ENCODE measurements around the gene MINAR1.

MINAR1 gene

GRCh38 chr15:79432345-79433275, 474 bp downstream of the MINAR1 start:
- no peak for DNase-seq (ENCODE audit: low spot score)

- DNase-seq (ENCODE audit: low spot score) = no peak
These were observed 1.3 kb downstream of the MINAR1 start for GRCh38 chr15:79433276-79433990.

- DNase-seq (ENCODE audit: low spot score) = no peak
These were observed 2.2 kb downstream of the MINAR1 start for GRCh38 chr15:79434361-79434760.

GRCh38 chr15:79436037-79436780, 4.1 kb downstream of the MINAR1 start:
- no peak for DNase-seq (ENCODE audit: low spot score)

- DNase-seq (ENCODE audit: low spot score) = no peak
These were observed 5.3 kb downstream of the MINAR1 start for GRCh38 chr15:79437275-79438000.

GRCh38 chr15:79439236-79439635, 7.1 kb downstream of the MINAR1 start:
- no peak for DNase-seq (ENCODE audit: low spot score)

- DNase-seq (ENCODE audit: low spot score) = no peak
These were observed 8.3 kb downstream of the MINAR1 start for GRCh38 chr15:79440355-79440908.

- no peak for DNase-seq (ENCODE audit: low spot score)
These were observed 10.8 kb downstream of the MINAR1 start for GRCh38 chr15:79442911-79443310.

- DNase-seq (ENCODE audit: low spot score) = no peak
These were observed 14.9 kb downstream of the MINAR1 start for GRCh38 chr15:79447060-79447459.

GRCh38 chr15:79450648-79451047, 18.5 kb downstream of the MINAR1 start:
- DNase-seq (ENCODE audit: low spot score) = no peak

- no peak for DNase-seq (ENCODE audit: low spot score)
These were observed 19.3 kb downstream of the MINAR1 start for GRCh38 chr15:79451361-79451999.

- DNase-seq (ENCODE audit: low spot score) = no peak
These were observed 20.3 kb downstream of the MINAR1 start for GRCh38 chr15:79452244-79453051.

- DNase-seq (ENCODE audit: low spot score) = no peak
These were observed 21.3 kb downstream of the MINAR1 start for GRCh38 chr15:79453446-79453845.

GRCh38 chr15:79454063-79454462, 21.9 kb downstream of the MINAR1 start:
- DNase-seq (ENCODE audit: low spot score) = no peak

- no peak for DNase-seq (ENCODE audit: low spot score)
These were observed 23.2 kb downstream of the MINAR1 start for GRCh38 chr15:79455361-79455760.

GRCh38 chr15:79455943-79456342, 23.8 kb downstream of the MINAR1 start:
- DNase-seq (ENCODE audit: low spot score) = no peak

GRCh38 chr15:79458491-79458890, 26.4 kb downstream of the MINAR1 start:
- DNase-seq (ENCODE audit: low spot score) = no peak

- no peak for DNase-seq (ENCODE audit: low spot score)
These were observed 27.5 kb downstream of the MINAR1 start for GRCh38 chr15:79459666-79460065.

GRCh38 chr15:79463043-79463780, 31.1 kb downstream of the MINAR1 start:
- no peak for DNase-seq (ENCODE audit: low spot score)

Data from germinal center (tissue), 1 donor.